ENCODE measurements around the gene CDV3.
A peak's percentile ranks its signal among the peaks of the same experiment; 100 is the strongest.

The CDV3 gene

DNA sequence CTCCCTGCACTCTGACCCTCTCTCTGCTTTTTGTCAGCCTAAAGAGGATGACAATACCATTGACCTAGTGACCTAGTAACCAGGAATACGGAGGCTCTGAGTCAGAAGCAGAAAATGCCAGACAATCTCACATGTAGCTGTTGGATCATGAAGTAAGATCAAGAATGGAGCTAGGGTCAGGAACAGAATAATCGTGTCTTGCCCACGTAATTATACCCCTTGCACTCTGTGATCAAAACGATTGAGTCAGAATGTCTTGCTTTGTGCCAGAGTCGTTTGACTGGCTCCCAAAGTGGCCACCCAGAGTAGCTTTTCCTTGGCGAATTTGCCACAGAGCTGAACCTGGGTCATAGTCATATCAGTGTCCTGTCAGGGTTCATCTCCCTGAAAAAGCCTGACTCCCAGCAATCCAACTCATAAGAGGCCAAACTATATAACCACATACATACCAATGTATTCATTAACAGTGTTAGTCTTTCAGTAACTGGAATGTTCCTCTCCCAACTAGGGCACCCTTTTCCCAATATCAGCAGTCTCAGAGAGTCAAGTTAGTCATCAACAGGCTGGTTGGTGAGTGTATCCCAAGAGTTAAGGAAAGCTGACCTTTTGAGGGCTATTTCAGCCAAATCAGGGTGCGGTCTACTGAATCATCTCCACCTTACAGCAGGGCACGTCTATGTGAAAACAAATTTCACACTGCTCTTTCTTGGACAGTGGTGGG, 5.0 kb upstream of the CDV3 start:
- no peak for DNase-seq (ENCODE audit: low read depth in 2 of 3, low spot score in 1 of 3)

GRCh38 chr3:133570139-133570936, 3.1 kb upstream of the CDV3 start:
- DNase-seq (ENCODE audit: low read depth in 2 of 3, low spot score in 1 of 3): no peak

DNA sequence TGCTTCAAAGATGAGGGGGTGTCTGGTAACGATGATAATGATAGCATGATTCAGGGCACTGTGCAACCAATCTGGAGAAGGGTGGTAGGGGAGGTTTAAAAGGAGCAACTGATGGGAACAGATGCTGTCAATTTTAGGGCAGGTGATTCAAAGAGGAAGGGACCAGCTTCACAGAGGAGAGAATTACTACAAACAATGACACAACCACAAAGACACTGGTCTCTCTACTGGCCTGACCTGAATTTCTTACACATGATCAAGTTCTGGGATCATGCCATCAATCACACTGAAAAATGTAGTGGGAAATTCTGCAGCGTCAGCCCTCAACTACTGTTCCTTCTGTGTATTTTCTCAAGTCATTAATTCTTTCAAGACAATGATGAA, 2.6 kb upstream of the CDV3 start:
- no peak for DNase-seq (ENCODE audit: low read depth in 2 of 3, low spot score in 1 of 3)

GRCh38 chr3:133572158-133573053, 1.1 kb upstream of the CDV3 start:
- no peak for DNase-seq (ENCODE audit: low read depth in 2 of 3, low spot score in 1 of 3)

DNA sequence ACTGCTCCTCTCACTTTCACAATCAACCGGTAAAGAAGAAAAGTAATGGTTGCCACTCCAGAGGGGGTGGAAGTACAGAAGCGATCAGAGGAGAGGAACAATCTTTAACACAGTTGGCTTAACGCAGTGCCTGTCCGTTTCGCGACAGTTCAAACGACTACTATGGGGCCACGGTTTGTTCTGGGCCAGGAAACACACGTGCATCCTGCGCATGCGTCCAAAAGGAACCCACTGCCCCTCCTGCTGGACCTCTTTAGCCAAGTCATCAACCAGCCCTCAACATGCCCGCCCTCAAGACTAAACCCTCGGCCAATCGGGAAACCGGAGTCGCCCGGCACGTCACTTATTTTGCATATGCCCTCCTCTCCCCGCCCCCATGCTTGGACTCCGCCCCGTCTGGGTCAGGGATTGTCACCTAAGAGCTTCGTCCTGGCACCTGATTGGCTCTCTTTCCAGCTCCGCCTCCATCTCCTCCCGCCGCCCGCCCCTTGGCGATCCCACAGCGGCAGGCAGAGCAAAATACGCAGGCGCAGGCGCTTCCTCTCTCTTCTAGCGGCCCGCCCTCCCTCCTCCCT, 345 bp upstream of the CDV3 start:
- peak; percentile 100 for DNase-seq (ENCODE audit: low read depth in 2 of 3, low spot score in 1 of 3)

DNA sequence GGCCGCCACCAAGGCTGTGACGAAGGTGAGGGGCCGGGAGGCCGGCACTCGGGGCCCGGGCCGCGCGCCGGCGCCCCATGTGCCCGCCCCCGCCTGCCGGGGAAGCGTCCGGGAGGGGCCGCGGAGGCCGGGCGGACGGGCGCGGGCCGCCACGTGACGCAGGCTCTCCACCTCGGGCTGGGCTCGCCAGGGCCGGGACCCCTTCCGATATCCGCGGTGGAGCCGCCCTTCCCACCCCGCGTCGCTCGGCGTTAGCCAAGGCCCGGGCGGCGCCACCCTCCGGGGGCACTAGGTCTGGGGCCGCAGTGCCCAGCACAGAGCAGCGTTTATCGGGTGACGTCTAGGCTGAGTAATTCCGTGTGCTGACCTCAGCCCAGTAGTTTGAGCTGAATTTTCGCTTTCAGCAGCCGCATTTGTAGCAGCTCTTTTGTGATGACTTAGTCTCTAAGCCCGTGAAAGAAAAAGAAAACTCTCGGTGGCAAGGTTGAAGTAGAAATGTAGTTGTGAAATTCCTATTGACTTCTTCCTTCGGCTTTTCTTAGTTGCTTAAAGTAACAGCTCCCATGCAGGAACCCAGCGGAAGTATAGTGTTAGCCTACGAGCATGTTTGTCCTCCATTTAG, 885 bp downstream of the CDV3 start:
- peak; percentile 62 to 63 (median 62) for DNase-seq (ENCODE audit: low read depth in 2 of 3, low spot score in 1 of 3)

DNA sequence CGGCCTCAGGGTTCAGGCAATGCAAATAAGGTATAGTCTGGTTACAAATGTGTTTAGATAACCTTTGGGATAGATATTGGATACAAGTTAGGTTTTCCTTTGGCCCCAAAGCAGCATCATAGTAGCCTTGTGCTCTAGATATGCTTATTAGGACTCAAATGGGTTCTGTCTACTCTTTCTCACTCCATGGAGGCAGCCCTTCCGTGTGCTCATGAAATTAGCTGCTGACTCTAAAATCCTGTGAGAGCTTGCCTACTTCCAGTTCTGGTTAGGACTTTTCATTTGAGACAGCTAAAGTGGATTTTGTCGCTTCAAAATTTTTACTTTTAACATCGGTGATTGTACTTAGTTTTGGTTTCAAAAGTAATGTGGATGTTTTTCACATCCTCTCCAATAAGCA, 1.6 kb downstream of the CDV3 start:
- DNase-seq (ENCODE audit: low read depth in 2 of 3, low spot score in 1 of 3): no peak

DNA sequence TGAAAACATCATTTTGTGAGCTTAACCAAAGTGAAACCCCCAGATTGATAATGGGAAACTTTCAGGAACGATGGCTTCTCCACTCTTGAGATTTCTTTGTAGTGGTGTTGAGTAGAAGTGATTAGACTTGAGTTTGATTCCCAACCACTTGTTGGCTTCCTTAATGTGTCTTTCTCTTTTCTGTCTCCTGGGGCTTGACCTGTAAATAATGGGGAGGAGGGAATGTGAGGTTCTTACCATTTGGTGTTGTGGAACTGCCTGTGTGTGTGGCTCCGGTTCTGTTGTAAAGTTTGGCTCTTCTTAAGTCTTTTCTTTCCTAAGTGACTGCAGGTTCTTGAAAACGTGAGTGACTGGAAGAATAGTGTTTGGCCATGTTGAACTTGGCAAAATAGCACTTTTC, 2.7 kb downstream of the CDV3 start:
- DNase-seq (ENCODE audit: low read depth in 2 of 3, low spot score in 1 of 3): no peak

- DNase-seq (ENCODE audit: low read depth in 2 of 3, low spot score in 1 of 3): no peak
These were observed 5.2 kb downstream of the CDV3 start for GRCh38 chr3:133578548-133579191.

DNA sequence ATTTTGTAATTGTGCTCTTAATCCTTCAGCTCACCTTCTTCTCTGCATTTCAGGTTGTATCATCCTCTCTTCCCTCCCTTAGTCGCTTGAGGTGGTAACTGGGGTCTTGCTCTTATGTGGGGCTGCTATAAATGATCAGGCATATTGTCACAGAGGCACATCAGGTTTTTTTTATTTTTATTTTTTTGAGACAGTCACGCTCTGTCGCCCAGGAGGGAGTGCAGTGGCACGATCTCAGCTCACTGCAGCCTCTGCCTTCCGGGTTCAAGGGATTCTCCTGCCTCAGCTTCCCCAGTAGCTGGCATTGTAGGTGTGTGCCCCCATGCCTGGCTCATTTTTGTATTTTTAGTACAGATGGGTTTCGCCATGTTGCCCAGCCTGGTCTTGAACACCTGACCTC, 9.9 kb downstream of the CDV3 start:
- no peak for DNase-seq (ENCODE audit: low read depth in 2 of 3, low spot score in 1 of 3)

DNA sequence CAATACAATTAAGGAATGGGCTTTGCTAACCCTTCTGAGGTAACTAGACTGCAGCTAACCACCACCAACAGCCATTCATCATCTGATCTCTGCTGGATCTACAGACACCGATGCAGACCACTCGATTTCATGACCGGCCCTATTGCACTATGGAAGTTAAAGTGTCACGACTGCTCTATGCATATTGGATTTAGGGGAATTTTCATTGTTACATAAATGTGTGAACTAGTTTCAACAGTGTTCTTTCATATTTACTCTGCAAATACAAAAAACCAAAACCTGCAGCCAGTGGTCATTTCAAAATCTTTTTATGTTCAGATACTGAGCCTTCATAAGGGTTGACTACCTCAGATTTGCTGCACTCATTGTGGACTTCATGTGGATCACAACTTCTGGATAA, 14.5 kb downstream of the CDV3 start:
- DNase-seq (ENCODE audit: low read depth in 2 of 3, low spot score in 1 of 3): no peak

GRCh38 chr3:133588784-133589465, 15.4 kb downstream of the CDV3 start:
- DNase-seq (ENCODE audit: low read depth in 2 of 3, low spot score in 1 of 3): no peak

GRCh38 chr3:133589503-133589902, 16.0 kb downstream of the CDV3 start:
- no peak for DNase-seq (ENCODE audit: low read depth in 2 of 3, low spot score in 1 of 3)

DNA sequence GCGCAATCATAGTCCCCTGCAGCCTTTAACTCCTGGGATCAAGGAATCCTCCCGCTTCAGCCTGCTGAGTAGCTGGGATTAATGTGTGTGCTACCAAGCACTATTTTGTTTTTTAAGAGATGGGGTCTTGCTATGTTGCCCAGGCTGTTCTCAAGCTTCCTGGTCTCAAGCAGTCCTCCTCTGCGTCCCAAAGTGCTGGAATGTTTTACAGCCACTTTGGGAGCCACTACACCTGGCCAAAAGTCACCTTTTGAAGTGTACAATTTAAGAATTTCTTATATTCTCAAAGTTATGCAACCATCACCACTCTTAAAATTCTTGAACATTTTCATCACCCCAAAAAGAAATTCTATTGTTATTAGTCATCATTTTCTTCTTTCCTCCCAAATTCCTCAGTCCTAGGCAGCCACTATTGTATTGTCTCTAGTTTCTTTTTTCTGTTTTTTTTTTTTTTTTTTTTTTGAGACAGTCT, 17.8 kb downstream of the CDV3 start:
- no peak for DNase-seq (ENCODE audit: low read depth in 2 of 3, low spot score in 1 of 3)

DNA sequence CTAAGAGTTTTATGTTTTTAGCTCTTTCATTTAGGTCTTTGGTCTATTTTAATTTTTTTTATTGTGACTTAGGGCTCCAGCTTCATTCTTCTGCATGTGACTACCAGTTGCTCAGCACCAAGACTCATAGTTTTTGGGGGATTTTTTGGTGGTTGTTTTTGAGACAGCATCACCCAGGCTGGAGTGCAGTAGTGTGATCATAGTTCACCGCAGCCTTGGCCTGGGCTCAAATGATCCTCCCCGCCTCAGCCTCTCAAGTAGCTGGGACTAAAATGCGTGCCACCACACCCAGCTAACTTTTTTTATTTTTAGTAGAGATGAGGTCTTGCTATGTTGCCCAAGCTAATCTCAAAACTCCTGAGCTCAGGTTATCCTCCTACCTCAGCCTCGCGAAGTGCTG, 19.4 kb downstream of the CDV3 start:
- DNase-seq (ENCODE audit: low read depth in 2 of 3, low spot score in 1 of 3): no peak

GRCh38 chr3:133593243-133593642, 19.8 kb downstream of the CDV3 start:
- DNase-seq (ENCODE audit: low read depth in 2 of 3, low spot score in 1 of 3): no peak

GRCh38 chr3:133595341-133595740, 21.9 kb downstream of the CDV3 start:
- DNase-seq (ENCODE audit: low read depth in 2 of 3, low spot score in 1 of 3): peak in 1 of 3 donors; percentile 46

DNA sequence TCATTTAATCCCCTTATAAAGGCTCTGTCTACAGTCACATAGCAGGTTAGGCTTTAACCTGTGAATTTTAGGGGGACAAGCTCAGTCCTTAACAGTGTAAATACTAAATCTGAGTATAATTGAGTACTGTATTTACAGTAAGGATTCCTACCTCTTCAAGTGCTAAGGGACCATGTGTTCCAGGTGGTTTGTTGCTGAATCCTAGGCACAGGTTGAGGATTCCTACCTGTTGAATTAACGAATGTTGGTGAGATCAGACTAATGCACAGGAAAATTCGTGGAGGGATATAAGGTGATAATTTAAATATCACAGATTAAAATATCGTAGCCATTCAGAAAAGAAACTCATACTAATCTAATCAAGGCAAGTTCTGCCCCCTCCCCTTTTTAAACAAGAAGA, 24.9 kb downstream of the CDV3 start:
- DNase-seq (ENCODE audit: low read depth in 2 of 3, low spot score in 1 of 3): no peak

- DNase-seq (ENCODE audit: low read depth in 2 of 3, low spot score in 1 of 3): no peak
These were observed 25.8 kb downstream of the CDV3 start for GRCh38 chr3:133599280-133599679.

Measured in stimulated activated CD4-positive, alpha-beta T cell treated with anti-CD3 and anti-CD28 coated beads, Interleukin-12 subunit alpha, Interleukin-12 subunit beta, amount 100 ng/mL, for 48 hours (primary cell).